DOHH2 (cell line): ENCODE data around the gene IKZF2.
"Not testable (repeated sequence)": the region's sequence is repeated elsewhere in the genome, so short reads cannot be mapped to it uniquely, and the experiment has no call there.

Experiments used
- CTCF ChIP-seq: fragments of 200-600 bp; sonication (generic); IDR thresholded peaks from one replicate; pipeline ENCODE4 v1.5.1; 2014; ENCODE audit warnings: antibody characterized with exemption, mild to moderate bottlenecking, low read depth, low read length; ENCODE audit not compliant: poor library complexity, severe bottlenecking
- EZH2phosphoT487 ChIP-seq: fragments of 200-600 bp; sonication (generic); IDR thresholded peaks from 2 replicates; pipeline ENCODE4 v1.6.1; 2017; ENCODE audit warnings: borderline replicate concordance, mild to moderate bottlenecking, antibody characterized with exemption, low read length, moderate library complexity, mixed read lengths

GRCh38 chr2:213020913-213021312 lies 130.5 kb downstream of the IKZF2 start:
- not testable (repeated sequence) for TF ChIP-seq EZH2phosphoT487, CTCF
